ENCODE data around the gene TXNDC17.
"Not testable (repeated sequence)": the region's sequence is repeated elsewhere in the genome, so short reads cannot be mapped to it uniquely, and the experiment has no call there.

The TXNDC17 gene

GRCh38 chr17:6651354-6651918, 10.6 kb downstream of the TXNDC17 start, which contains the start of the genes C17orf100 and MED31:
Gene C17orf100 (plus strand): TSS chr17:6651762. CDS start chr17:6651914, 152 bp downstream.
Gene MED31 (minus strand): TSS chr17:6651605. CDS start chr17:6651528, 77 bp downstream.
- peak within 1 kb of the TSS; percentile 82 for H3K9ac ChIP-seq (ENCODE audit: low read length)
- no peaks in the 10 kb centered on the region for H4K20me1 ChIP-seq (ENCODE audit: low read depth, low read length)
- no peaks in the 10 kb centered on the region for H3K27me3 ChIP-seq (ENCODE audit: low read length)
- no peaks in the 10 kb centered on the region for H3K9me3 ChIP-seq (ENCODE audit: insufficient read depth, low read length)
- H3F3A ChIP-seq (ENCODE audit: insufficient read depth) = peaks cover 19% of the 10 kb centered on the region
- no peaks in the 10 kb centered on the region for H3K36me3 ChIP-seq (ENCODE audit: low read length)
- peaks cover 23% of the 10 kb centered on the region for H3K79me2 ChIP-seq (ENCODE audit: insufficient read depth, low read length)
- H3K9me2 ChIP-seq (replicated peaks; ENCODE audit: insufficient read depth, low read length) = no peaks in the 10 kb centered on the region
- peak within 1 kb of the TSS; percentile 86 for H2AFZ ChIP-seq (ENCODE audit: low read depth, low read length, severe bottlenecking)
- H3K4me2 ChIP-seq (ENCODE audit: low read depth, low read length, poor library complexity, severe bottlenecking) = peak within 1 kb of the TSS; percentile 96
- TF ChIP-seq CTCF (IDR thresholded peaks at IDR 0.05; ENCODE audit: insufficient read depth, low read length, poor library complexity, severe bottlenecking) (no peak), EZH2phosphoT487 (conservative IDR thresholded peaks at IDR 0.05; ENCODE audit: low read length) (no peak)
- H3K4me3 ChIP-seq (ENCODE audit: insufficient read depth, low read length, poor library complexity, severe bottlenecking) = peak within 1 kb of the TSS; percentile 99
- peak within 1 kb of the TSS; percentile 95 for H3K27ac ChIP-seq (ENCODE audit: low read depth, low read length)

GRCh38 chr17:6651919-6652452, 11.1 kb downstream of the TXNDC17 start:
- no peak for TF ChIP-seq CTCF (IDR thresholded peaks at IDR 0.05; ENCODE audit: insufficient read depth, low read length, poor library complexity, severe bottlenecking)
- TF ChIP-seq EZH2phosphoT487 (conservative IDR thresholded peaks at IDR 0.05; ENCODE audit: low read length) = no peak
- Histone ChIP-seq H3K9me3 (ENCODE audit: insufficient read depth, low read length) (no peaks in the 10 kb centered on the region), H3K79me2 (ENCODE audit: insufficient read depth, low read length) (peaks cover 23% of the 10 kb centered on the region), H3K27ac (ENCODE audit: low read depth, low read length) (no peak overlapping the region), H3K4me3 (ENCODE audit: insufficient read depth, low read length, poor library complexity, severe bottlenecking) (peak overlapping the region; percentile 99), H4K20me1 (ENCODE audit: low read depth, low read length) (no peaks in the 10 kb centered on the region), H3K4me2 (ENCODE audit: low read depth, low read length, poor library complexity, severe bottlenecking) (peak overlapping the region; percentile 96), H3K27me3 (ENCODE audit: low read length) (no peaks in the 10 kb centered on the region), H3F3A (ENCODE audit: insufficient read depth) (peaks cover 19% of the 10 kb centered on the region), H3K9ac (ENCODE audit: low read length) (peak overlapping the region; percentile 82), H2AFZ (ENCODE audit: low read depth, low read length, severe bottlenecking) (peak overlapping the region; percentile 70), H3K36me3 (ENCODE audit: low read length) (no peaks in the 10 kb centered on the region), H3K9me2 (replicated peaks; ENCODE audit: insufficient read depth, low read length) (no peaks in the 10 kb centered on the region)

- H2AFZ ChIP-seq (ENCODE audit: low read depth, low read length, severe bottlenecking) = no peak overlapping the region
- H3K9me3 ChIP-seq (ENCODE audit: insufficient read depth, low read length) = no peaks in the 10 kb centered on the region
- TF ChIP-seq EZH2phosphoT487 (conservative IDR thresholded peaks at IDR 0.05; ENCODE audit: low read length) = no peak
- TF ChIP-seq CTCF (IDR thresholded peaks at IDR 0.05; ENCODE audit: insufficient read depth, low read length, poor library complexity, severe bottlenecking) = no peak
- H3K4me2 ChIP-seq (ENCODE audit: low read depth, low read length, poor library complexity, severe bottlenecking) = no peak overlapping the region
- no peaks in the 10 kb centered on the region for H3K9me2 ChIP-seq (replicated peaks; ENCODE audit: insufficient read depth, low read length)
- H4K20me1 ChIP-seq (ENCODE audit: low read depth, low read length) = no peaks in the 10 kb centered on the region
- no peak overlapping the region for H3K9ac ChIP-seq (ENCODE audit: low read length)
- no peak overlapping the region for H3K27ac ChIP-seq (ENCODE audit: low read depth, low read length)
- no peak overlapping the region for H3K4me3 ChIP-seq (ENCODE audit: insufficient read depth, low read length, poor library complexity, severe bottlenecking)
- H3K27me3 ChIP-seq (ENCODE audit: low read length) = no peaks in the 10 kb centered on the region
- no peaks in the 10 kb centered on the region for H3K36me3 ChIP-seq (ENCODE audit: low read length)
- H3F3A ChIP-seq (ENCODE audit: insufficient read depth) = peaks cover 19% of the 10 kb centered on the region
- peaks cover 5% of the 10 kb centered on the region for H3K79me2 ChIP-seq (ENCODE audit: insufficient read depth, low read length)
Measured at GRCh38 chr17:6654841-6655731, 14.2 kb downstream of the TXNDC17 start.

GRCh38 chr17:6655732-6656361, 15.0 kb downstream of the TXNDC17 start:
- H3K9ac ChIP-seq (ENCODE audit: low read length); H3K27me3 ChIP-seq (ENCODE audit: low read length); H3K4me2 ChIP-seq (ENCODE audit: low read depth, low read length, poor library complexity, severe bottlenecking); H4K20me1 ChIP-seq (ENCODE audit: low read depth, low read length); H3K27ac ChIP-seq (ENCODE audit: low read depth, low read length); H3K9me2 ChIP-seq (replicated peaks; ENCODE audit: insufficient read depth, low read length); H2AFZ ChIP-seq (ENCODE audit: low read depth, low read length, severe bottlenecking); H3K4me3 ChIP-seq (ENCODE audit: insufficient read depth, low read length, poor library complexity, severe bottlenecking); H3K79me2 ChIP-seq (ENCODE audit: insufficient read depth, low read length); H3K9me3 ChIP-seq (ENCODE audit: insufficient read depth, low read length); H3K36me3 ChIP-seq (ENCODE audit: low read length): not testable (repeated sequence)
- H3F3A ChIP-seq (ENCODE audit: insufficient read depth) = peaks cover 14% of the 10 kb centered on the region

Measured in SU-DHL-6 (cell line).